LNCaP clone FGC (cell line): ENCODE data around the gene ASXL1.

Experiments
- DNase-seq: peaks from one replicate; pipeline ENCODE4 v3.0.0-alpha.2; 2011; ENCODE audit warnings: low read depth
- H3K4me3 ChIP-seq: 2 replicates; pipeline ENCODE4 v1.5.1; 2011; ENCODE audit warnings: mild to moderate bottlenecking, low read depth, low read length, control low read depth
- TF ChIP-seq, protein P1 (sequence below): IDR thresholded peaks from 2 replicates; pipeline ENCODE4 v1.5.1; 2012; ENCODE audit warnings: mild to moderate bottlenecking; ENCODE audit not compliant: control insufficient read depth, insufficient read depth; ENCODE audit errors: extremely low read depth

The ASXL1 gene

DNA sequence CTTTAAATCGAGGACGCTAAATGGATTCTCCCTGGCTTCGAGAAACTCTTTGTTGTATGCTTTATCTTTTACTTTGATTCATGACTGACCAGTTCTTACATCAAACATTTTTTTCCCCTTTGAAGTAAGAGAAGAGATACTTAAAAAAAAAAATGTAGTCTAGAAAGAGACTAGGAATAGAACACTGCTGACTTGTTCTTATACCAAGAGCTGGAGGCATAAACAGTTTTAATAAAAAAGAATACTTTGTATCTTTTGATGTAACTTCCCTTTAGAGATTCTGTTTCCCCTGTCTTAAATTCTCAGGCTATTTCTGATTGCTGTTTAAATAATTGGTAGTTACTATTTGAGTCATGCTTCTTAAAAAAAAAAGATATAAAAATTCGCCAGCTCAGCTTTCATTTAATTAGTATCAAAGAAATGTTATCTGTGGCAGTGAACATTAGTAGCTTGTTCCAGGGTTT, 4.8 kb downstream of the ASXL1 start:
- TF ChIP-seq, protein P1, sequence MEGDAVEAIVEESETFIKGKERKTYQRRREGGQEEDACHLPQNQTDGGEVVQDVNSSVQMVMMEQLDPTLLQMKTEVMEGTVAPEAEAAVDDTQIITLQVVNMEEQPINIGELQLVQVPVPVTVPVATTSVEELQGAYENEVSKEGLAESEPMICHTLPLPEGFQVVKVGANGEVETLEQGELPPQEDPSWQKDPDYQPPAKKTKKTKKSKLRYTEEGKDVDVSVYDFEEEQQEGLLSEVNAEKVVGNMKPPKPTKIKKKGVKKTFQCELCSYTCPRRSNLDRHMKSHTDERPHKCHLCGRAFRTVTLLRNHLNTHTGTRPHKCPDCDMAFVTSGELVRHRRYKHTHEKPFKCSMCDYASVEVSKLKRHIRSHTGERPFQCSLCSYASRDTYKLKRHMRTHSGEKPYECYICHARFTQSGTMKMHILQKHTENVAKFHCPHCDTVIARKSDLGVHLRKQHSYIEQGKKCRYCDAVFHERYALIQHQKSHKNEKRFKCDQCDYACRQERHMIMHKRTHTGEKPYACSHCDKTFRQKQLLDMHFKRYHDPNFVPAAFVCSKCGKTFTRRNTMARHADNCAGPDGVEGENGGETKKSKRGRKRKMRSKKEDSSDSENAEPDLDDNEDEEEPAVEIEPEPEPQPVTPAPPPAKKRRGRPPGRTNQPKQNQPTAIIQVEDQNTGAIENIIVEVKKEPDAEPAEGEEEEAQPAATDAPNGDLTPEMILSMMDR: no peak
- DNase-seq: no peak

DNA sequence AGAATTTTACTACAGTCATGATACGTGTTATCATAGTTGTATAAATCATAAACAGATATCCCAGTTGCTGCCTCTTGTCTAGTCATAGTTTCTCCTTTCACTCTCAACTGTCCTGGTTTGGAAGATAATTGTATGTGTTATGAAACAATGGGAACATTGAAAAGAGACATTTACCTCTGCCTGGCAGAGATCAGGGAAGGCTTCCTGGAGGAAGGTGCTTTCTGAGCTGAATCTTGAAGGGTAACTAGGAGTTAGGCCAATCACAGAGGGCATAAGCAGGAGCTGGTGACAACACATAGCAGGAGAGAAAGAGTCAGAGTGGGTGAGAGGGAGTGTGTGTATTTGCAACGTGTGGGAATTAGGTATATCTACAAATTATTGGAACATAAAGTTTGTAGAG, 5.4 kb downstream of the ASXL1 start:
- no peak overlapping the region for H3K4me3 ChIP-seq
- TF ChIP-seq, protein P1: no peak

More for the DNA sequence above, 4.8 kb downstream of the ASXL1 start:
- H3K4me3 ChIP-seq: no peak overlapping the region

GRCh38 chr20:32364554-32365208, 6.5 kb downstream of the ASXL1 start:
- TF ChIP-seq, protein P1: no peak
- no peak for DNase-seq
- no peak overlapping the region for H3K4me3 ChIP-seq

More for the DNA sequence above, 5.4 kb downstream of the ASXL1 start:
- DNase-seq: no peak

GRCh38 chr20:32365564-32365963, 7.4 kb downstream of the ASXL1 start:
- no peak overlapping the region for H3K4me3 ChIP-seq
- DNase-seq: no peak
- TF ChIP-seq, protein P1: no peak

- H3K4me3 ChIP-seq: no peak overlapping the region
- DNase-seq: no peak
- TF ChIP-seq, protein P1: no peak
These were observed 8.2 kb downstream of the ASXL1 start for GRCh38 chr20:32366380-32366779.

DNA sequence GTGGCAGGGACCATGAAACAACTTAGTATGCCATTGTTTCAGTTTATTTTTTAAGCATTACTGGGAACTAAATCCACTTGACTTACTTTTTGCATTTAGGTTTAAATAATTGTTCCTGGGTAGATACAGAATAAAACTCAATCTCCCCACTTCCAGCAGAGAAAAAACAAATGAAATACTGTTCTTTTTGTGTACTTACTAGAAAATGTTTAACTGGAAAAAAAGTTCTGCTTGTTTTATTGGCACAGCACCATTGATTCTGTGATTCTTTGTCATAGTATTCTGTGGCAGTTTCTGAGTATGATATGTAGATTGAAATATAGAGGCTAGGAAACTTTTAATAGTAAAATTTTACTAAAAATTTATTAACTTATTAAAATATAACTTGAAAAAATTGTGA, 10.2 kb downstream of the ASXL1 start:
- no peak for DNase-seq
- no peak overlapping the region for H3K4me3 ChIP-seq

More for the DNA sequence above, 10.2 kb downstream of the ASXL1 start:
- TF ChIP-seq, protein P1: no peak
